Endothelial cell of umbilical vein (primary cell): ENCODE measurements around the gene DPP3. TPM values are rescaled to one million over a fixed set of nuclear protein-coding genes. Genes with fewer than 3 reads are reported as not detected.
"Not testable (repeated sequence)": the region's sequence is repeated elsewhere in the genome, so short reads cannot be mapped to it uniquely, and the experiment has no call there.

ENCODE experiments used
- BruUV-seq: library from RNA; stranded (reverse); fragments of 400-500 nt; replicated peaks from 2 replicates; lab custom pipeline; 2021; lab: Mats Ljungman, UMichigan
- CTCF ChIA-PET: fragments of 300-600, 350-600 bp; sonication (Branson Sonifier 250); formaldehyde crosslinking; loops from one replicate; lab custom pipeline; 2021; ENCODE audit warnings: antibody characterized with exemption, inconsistent platforms; lab: Charles Lee
- POLR2A ChIA-PET: fragments of 300-600, 350-600 bp; sonication (Branson Sonifier 250); formaldehyde crosslinking; loops from one replicate; lab custom pipeline; 2021; ENCODE audit warnings: antibody characterized with exemption, inconsistent platforms; lab: Charles Lee
- DNase-seq: peaks from one replicate; pipeline ENCODE4 v3.0.0-alpha.2; 2011; ENCODE audit warnings: low read depth, low spot score
- FAIRE-seq: peaks from 2 replicates; lab custom pipeline; 2011; peaks lifted over from hg19 to GRCh38; lab: Jason Lieb, UNC
- H2AFZ ChIP-seq: 2 replicates; pipeline ENCODE4 v1.6.0; 2012; ENCODE audit warnings: low read depth, low read length, control low read depth, inconsistent platforms
- H3K27ac ChIP-seq: 2 replicates; pipeline ENCODE4 v1.5.1; 2011; ENCODE audit warnings: low read depth, mild to moderate bottlenecking, control low read depth, low read length, moderate library complexity; ENCODE audit not compliant: insufficient read depth
- H3K27me3 ChIP-seq, 2 experiments: 2 replicates each; pipeline versions ENCODE4 v1.6.0 to v1.6.1; 2011; ENCODE audit warnings: low read length in 2 of 2, mixed read lengths in 1 of 2; ENCODE audit not compliant: control insufficient read depth in 2 of 2, insufficient read depth in 2 of 2
- H3K36me3 ChIP-seq, 2 experiments: 2 replicates in 1 of 2; 3 replicates in 1 of 2; pipeline ENCODE4 v1.5.1; 2011; ENCODE audit warnings: low read length in 2 of 2, mild to moderate bottlenecking in 1 of 2, moderate library complexity in 1 of 2; ENCODE audit not compliant: control insufficient read depth in 2 of 2, insufficient read depth in 2 of 2; ENCODE audit errors: extremely low read depth in 1 of 2
- H3K4me1 ChIP-seq: 3 replicates; pipeline ENCODE4 v1.5.1; 2011; ENCODE audit warnings: mild to moderate bottlenecking, low read length; ENCODE audit not compliant: control insufficient read depth, insufficient read depth; ENCODE audit errors: extremely low read depth
- H3K4me2 ChIP-seq: 2 replicates; pipeline ENCODE4 v1.6.1; 2011; ENCODE audit warnings: low read length, control low read depth, mixed read lengths; ENCODE audit not compliant: insufficient read depth
- H3K4me3 ChIP-seq, 3 experiments: fragments of 200-600 bp in 1 of 3; sonication (generic), shearing (Covaris generic) in 1 of 3; replicated peaks in 1 of 3; 2 replicates each; pipeline ENCODE4 v1.5.1; 2011 to 2016; ENCODE audit warnings: control low read depth in 3 of 3, low read length in 3 of 3, mild to moderate bottlenecking in 2 of 3, inconsistent platforms in 1 of 3, low read depth in 1 of 3, moderate library complexity in 1 of 3; ENCODE audit not compliant: insufficient read depth in 1 of 3
- H3K79me2 ChIP-seq: 2 replicates; pipeline ENCODE4 v1.6.0; 2012; ENCODE audit warnings: low read length, inconsistent platforms; ENCODE audit not compliant: control insufficient read depth, insufficient read depth
- H3K9ac ChIP-seq: replicated peaks from 2 replicates; pipeline ENCODE3; 2011; ENCODE audit warnings: low read length, control low read depth; ENCODE audit not compliant: insufficient read depth; ENCODE audit errors: extremely low read depth
- H3K9me1 ChIP-seq: replicated peaks from 3 replicates; pipeline ENCODE4 v1.6.0; 2011; ENCODE audit warnings: mild to moderate bottlenecking, low read length; ENCODE audit not compliant: control insufficient read depth, insufficient read depth; ENCODE audit errors: extremely low read depth
- H3K9me3 ChIP-seq: replicated peaks from 2 replicates; pipeline ENCODE4 v1.5.1; 2012; ENCODE audit warnings: low read length, inconsistent platforms; ENCODE audit not compliant: control insufficient read depth, insufficient read depth
- H4K20me1 ChIP-seq: replicated peaks from 2 replicates; pipeline ENCODE3; 2011; ENCODE audit warnings: mild to moderate bottlenecking, low read length; ENCODE audit not compliant: control insufficient read depth, insufficient read depth; ENCODE audit errors: extremely low read depth
- EZH2 ChIP-seq: IDR thresholded peaks from 2 replicates; pipeline ENCODE4 v1.6.1; 2012; ENCODE audit warnings: borderline replicate concordance, low read depth, mild to moderate bottlenecking, moderate library complexity, low read length, inconsistent platforms; ENCODE audit not compliant: severe bottlenecking
- FOS ChIP-seq: IDR thresholded peaks from 2 replicates; pipeline ENCODE4 v1.6.1; 2011; ENCODE audit warnings: mild to moderate bottlenecking, low read length, moderate library complexity, borderline replicate concordance; ENCODE audit not compliant: insufficient read depth
- GATA2 ChIP-seq: IDR thresholded peaks from 2 replicates; pipeline ENCODE4 v1.7.0; 2011; ENCODE audit warnings: low read depth, mild to moderate bottlenecking, moderate library complexity, mixed read lengths, low read length; ENCODE audit not compliant: insufficient read length, insufficient read depth
- JUN ChIP-seq: IDR thresholded peaks from 2 replicates; pipeline ENCODE4 v1.6.1; 2011; ENCODE audit warnings: borderline replicate concordance, low read depth; ENCODE audit not compliant: insufficient read length, insufficient read depth
- MYC ChIP-seq: IDR thresholded peaks from one replicate; pipeline ENCODE4 v1.6.1; 2011; ENCODE audit warnings: mild to moderate bottlenecking, low read depth, low read length
- POLR2A ChIP-seq: IDR thresholded peaks from 2 replicates; pipeline ENCODE4 v1.6.1; 2012; ENCODE audit warnings: low read depth, mild to moderate bottlenecking, control low read depth, low read length
- POLR2AphosphoS5 ChIP-seq: IDR thresholded peaks from 2 replicates; pipeline ENCODE4 v1.6.1; 2012; ENCODE audit warnings: low read depth, mild to moderate bottlenecking, control low read depth, low read length, moderate library complexity; ENCODE audit not compliant: insufficient read depth
- dilution Hi-C: fragments of 300-500 bp; cut with MboI; formaldehyde crosslinking; loops from one replicate; pipeline ENCODE4 v1.15.0; 2019; ENCODE audit warnings: low sequenced_read_pairs; ENCODE audit not compliant: extremely low pct_ligation_motif_present
- intact Hi-C: fragments of 100-400 bp; cut with micrococcal nuclease; formaldehyde crosslinking; loops from one replicate; pipeline ENCODE4 v1.10.0; 2022
- polyA plus RNA-seq, 4 experiments: library from polyadenylated mRNA; depleted of rRNA in 3 of 4; stranded (reverse) in 3 of 4; unstranded in 1 of 4; fragments of >200 nt; gene quantifications; 2 replicates each; pipeline versions ENCODE4 v1.2.1 to v1.2.3, GENCODE V29; 2011 to 2012; ENCODE audit warnings: missing spikeins in 1 of 4
- total RNA-seq: library from RNA; stranded (reverse); gene quantifications from 2 replicates; pipeline ENCODE4 v1.2.3, GENCODE V29; 2021
- TF ChIP-seq, protein P1 (sequence below), 2 donors: IDR thresholded peaks; 1 replicate in 1 of 2; 2 replicates in 1 of 2; pipeline ENCODE4 v1.5.1; 2011; ENCODE audit warnings: low read length in 2 of 2, mild to moderate bottlenecking in 2 of 2, moderate library complexity in 2 of 2, control low read depth in 1 of 2, inconsistent platforms in 1 of 2, low read depth in 1 of 2; ENCODE audit not compliant: insufficient read depth in 1 of 2; ENCODE audit errors: extremely low read depth in 1 of 2
- TF ChIP-seq, protein P2 (sequence below): IDR thresholded peaks from 2 replicates; pipeline ENCODE4 v1.6.1; 2011; ENCODE audit not compliant: insufficient read depth, insufficient read length

DPP3 gene
- total and polyA plus RNA-seq, 2 donors (not counting 3 experiments of a cell fraction or from before 2014, with no cell fraction given) = 46.4 to 50.4 TPM

DNA sequence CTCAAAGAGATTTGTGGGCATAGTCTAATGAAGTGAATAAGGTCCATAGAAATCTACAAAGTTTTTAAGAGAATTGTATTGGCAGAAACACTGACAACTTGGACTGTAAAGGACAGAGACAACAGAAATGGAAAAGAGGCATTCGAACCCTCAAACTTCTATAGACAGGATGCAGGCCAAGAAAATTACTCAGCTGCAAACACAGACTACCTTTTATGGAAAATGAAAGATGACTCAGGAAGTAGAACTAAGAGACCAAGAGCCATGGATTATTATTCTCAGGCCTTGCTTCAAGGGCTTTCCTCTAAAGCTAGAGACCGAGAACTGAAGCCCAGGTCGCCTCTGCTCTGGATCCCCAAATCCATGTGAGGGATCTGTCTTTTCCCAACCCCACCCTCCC is 17.3 kb upstream of the DPP3 start:
- Histone ChIP-seq H4K20me1 (no peaks in the 10 kb centered on the region), H3K4me1 (peaks cover 10% of the 10 kb centered on the region), H2AFZ (no peak overlapping the region), H3K9me3 (no peaks in the 10 kb centered on the region), H3K9me1 (no peaks in the 10 kb centered on the region), H3K9ac (no peak overlapping the region), H3K27ac (no peak overlapping the region), H3K4me3 (no peak overlapping the region), H3K27me3 (peaks cover 2 to 4% of the 10 kb centered on the region in 2 experiments), H3K36me3 (no peaks in the 10 kb centered on the region), H3K4me2 (no peak overlapping the region), H3K79me2 (no peaks in the 10 kb centered on the region)
- dilution Hi-C loops (no loop called here), intact Hi-C loops (no loop called here)
- TF ChIP-seq POLR2AphosphoS5 = no peak
- TF ChIP-seq, protein P1, sequence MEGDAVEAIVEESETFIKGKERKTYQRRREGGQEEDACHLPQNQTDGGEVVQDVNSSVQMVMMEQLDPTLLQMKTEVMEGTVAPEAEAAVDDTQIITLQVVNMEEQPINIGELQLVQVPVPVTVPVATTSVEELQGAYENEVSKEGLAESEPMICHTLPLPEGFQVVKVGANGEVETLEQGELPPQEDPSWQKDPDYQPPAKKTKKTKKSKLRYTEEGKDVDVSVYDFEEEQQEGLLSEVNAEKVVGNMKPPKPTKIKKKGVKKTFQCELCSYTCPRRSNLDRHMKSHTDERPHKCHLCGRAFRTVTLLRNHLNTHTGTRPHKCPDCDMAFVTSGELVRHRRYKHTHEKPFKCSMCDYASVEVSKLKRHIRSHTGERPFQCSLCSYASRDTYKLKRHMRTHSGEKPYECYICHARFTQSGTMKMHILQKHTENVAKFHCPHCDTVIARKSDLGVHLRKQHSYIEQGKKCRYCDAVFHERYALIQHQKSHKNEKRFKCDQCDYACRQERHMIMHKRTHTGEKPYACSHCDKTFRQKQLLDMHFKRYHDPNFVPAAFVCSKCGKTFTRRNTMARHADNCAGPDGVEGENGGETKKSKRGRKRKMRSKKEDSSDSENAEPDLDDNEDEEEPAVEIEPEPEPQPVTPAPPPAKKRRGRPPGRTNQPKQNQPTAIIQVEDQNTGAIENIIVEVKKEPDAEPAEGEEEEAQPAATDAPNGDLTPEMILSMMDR (IDR thresholded peaks at IDR 0.05; ENCODE audit: extremely low read depth in 1 of 2, insufficient read depth in 1 of 2, low read depth in 1 of 2, low read length in 2 of 2) = no peak
- no peak for TF ChIP-seq GATA2
- no peak for TF ChIP-seq JUN
- TF ChIP-seq FOS = no peak
- TF ChIP-seq EZH2 = no peak
- no peak for TF ChIP-seq MYC
- TF ChIP-seq, protein P2, sequence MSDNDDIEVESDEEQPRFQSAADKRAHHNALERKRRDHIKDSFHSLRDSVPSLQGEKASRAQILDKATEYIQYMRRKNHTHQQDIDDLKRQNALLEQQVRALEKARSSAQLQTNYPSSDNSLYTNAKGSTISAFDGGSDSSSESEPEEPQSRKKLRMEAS = no peak
- TF ChIP-seq POLR2A = no peak
- CTCF ChIA-PET = interaction anchor here (0.8 to 0.9 kb wide), 2 partner anchors 17 to 77 kb away, joined by 3 read pairs; partner anchors contain the start of gene DPP3
- BruUV-seq = no TSS peak
- DNase-seq = no peak
- FAIRE-seq = no peak
- POLR2A ChIA-PET = interaction anchor here (0.6 kb wide), 1 partner anchor 214 kb away, joined by 3 read pairs; no protein-coding TSS in a partner anchor

DNA sequence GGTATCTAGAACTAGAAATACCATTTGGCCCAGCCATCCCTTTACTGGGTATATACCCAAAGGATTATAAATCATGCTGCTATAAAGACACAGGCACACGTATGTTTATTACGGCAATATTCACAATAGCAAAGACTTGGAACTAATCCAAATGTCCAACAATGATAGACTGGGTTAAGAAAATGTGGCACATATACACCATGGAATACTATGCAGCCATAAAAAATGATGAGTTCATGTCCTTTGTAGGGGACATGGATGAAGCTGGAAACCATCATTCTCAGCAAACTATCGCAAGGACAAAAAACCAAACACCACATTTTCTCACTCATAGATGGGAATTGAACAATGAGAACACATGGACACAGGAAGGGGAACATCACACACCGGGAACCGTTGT is 16.1 kb upstream of the DPP3 start:
- H3K4me2 ChIP-seq, H3K4me1 ChIP-seq, FAIRE-seq, H3K9me3 ChIP-seq, intact Hi-C loops, H3K27me3 ChIP-seq, H4K20me1 ChIP-seq, H3K36me3 ChIP-seq, dilution Hi-C loops, H3K4me3 ChIP-seq, H3K79me2 ChIP-seq, H3K9me1 ChIP-seq, BruUV-seq, H3K27ac ChIP-seq, DNase-seq, H2AFZ ChIP-seq, POLR2A ChIA-PET, H3K9ac ChIP-seq: not testable (repeated sequence)
- CTCF ChIA-PET = interaction anchor here (1.0 kb wide), 1 partner anchor 25 kb away, joined by 4 read pairs; the partner anchor contains the start of gene MRPL11
